ENCODE measurements around the gene GATC. TPM values are rescaled to one million over a fixed set of nuclear protein-coding genes. Genes with fewer than 3 reads are reported as not detected.
A peak's percentile ranks its signal among the peaks of the same experiment; 100 is the strongest.

Gene GATC
- total RNA-seq, 2 experiments from 2014 or later, result 26.3 to 36.3 TPM

GRCh38 chr12:120470150-120470784 lies 24.0 kb downstream of the GATC start:
- peak; percentile 38 for ATAC-seq
- ChIA-PET POLR2A (interaction anchor here (0.6 to 2.5 kb wide), 2 partner anchors 11 to 269 kb away, joined by 4 to 12 read pairs; no protein-coding TSS in a partner anchor), CTCF (interaction anchor here (0.5 to 2.8 kb wide), 16 partner anchors 9 to 540 kb away, joined by 3 to 10 read pairs (median 4); partner anchors contain the start of gene POP5)
- DNase-seq, result no peak
- H3K9me3 Mint-ChIP-seq (ENCODE audit: low read depth), result no peaks in the 10 kb centered on the region
- peaks cover 17% of the 10 kb centered on the region for H3K36me3 Mint-ChIP-seq (ENCODE audit: low read depth)
- peak overlapping the region; percentile 79 for H3K4me3 Mint-ChIP-seq
- H3K27me3 Mint-ChIP-seq, result no peaks in the 10 kb centered on the region
- peak overlapping the region; percentile 88 for H3K27ac Mint-ChIP-seq
- H3K4me1 Mint-ChIP-seq, result peaks cover 39% of the 10 kb centered on the region
- intact Hi-C loops (cut with DNase I, micrococcal nuclease), result no loop called here

- no peaks in the 10 kb centered on the region for H3K9me3 Mint-ChIP-seq (ENCODE audit: low read depth)
- no peak overlapping the region for H3K27ac Mint-ChIP-seq
- no peak overlapping the region for H3K4me3 Mint-ChIP-seq
- H3K4me1 Mint-ChIP-seq, result peaks cover 20% of the 10 kb centered on the region
- ChIA-PET CTCF (interaction anchor here (0.7 to 1.8 kb wide), 6 partner anchors 11 to 499 kb away, joined by 3 to 6 read pairs (median 4); no protein-coding TSS in a partner anchor), POLR2A (interaction anchor here (1.0 kb wide), 1 partner anchor 24 kb away, joined by 4 read pairs; no protein-coding TSS in a partner anchor)
- no peak for ATAC-seq
- no peak for DNase-seq
- H3K36me3 Mint-ChIP-seq (ENCODE audit: low read depth), result peaks cover 8% of the 10 kb centered on the region
- intact Hi-C loops (cut with DNase I, micrococcal nuclease), result no loop called here
- H3K27me3 Mint-ChIP-seq, result no peaks in the 10 kb centered on the region
Measured at GRCh38 chr12:120472521-120472920, 26.3 kb downstream of the GATC start.

GRCh38 chr12:120473807-120474615 lies 27.8 kb downstream of the GATC start:
- DNase-seq, result no peak
- no peaks in the 10 kb centered on the region for H3K9me3 Mint-ChIP-seq (ENCODE audit: low read depth)
- no peak overlapping the region for H3K27ac Mint-ChIP-seq
- H3K4me3 Mint-ChIP-seq, result no peak overlapping the region
- ATAC-seq, result no peak
- ChIA-PET POLR2A (interaction anchor here (0.6 kb wide), 1 partner anchor 23 kb away, joined by 3 read pairs; no protein-coding TSS in a partner anchor), CTCF (interaction anchor here (0.7 to 2.0 kb wide), 5 partner anchors 7 to 1772 kb away, joined by 3 to 9 read pairs (median 4); partner anchors contain the start of gene SIRT4)
- H3K4me1 Mint-ChIP-seq, result peaks cover 13% of the 10 kb centered on the region
- no peaks in the 10 kb centered on the region for H3K27me3 Mint-ChIP-seq
- no peaks in the 10 kb centered on the region for H3K36me3 Mint-ChIP-seq (ENCODE audit: low read depth)
- intact Hi-C loops (cut with DNase I, micrococcal nuclease), result no loop called here

- ATAC-seq, result no peak
- Mint-ChIP-seq H3K4me3 (no peak overlapping the region), H3K9me3 (ENCODE audit: low read depth) (no peaks in the 10 kb centered on the region), H3K27ac (no peak overlapping the region), H3K4me1 (peaks cover 13% of the 10 kb centered on the region), H3K36me3 (ENCODE audit: low read depth) (no peaks in the 10 kb centered on the region), H3K27me3 (no peaks in the 10 kb centered on the region)
- intact Hi-C loops (cut with DNase I, micrococcal nuclease), result no loop called here
- ChIA-PET CTCF (interaction anchor here (0.8 to 2.0 kb wide), 5 partner anchors 8 to 172 kb away, joined by 3 to 9 read pairs (median 4); partner anchors contain the start of gene SIRT4), POLR2A (interaction anchor here (0.6 to 0.8 kb wide), 3 partner anchors 14 to 183 kb away, joined by 3 read pairs; partner anchors contain the start of gene RNU4-2)
- no peak for DNase-seq
Measured at GRCh38 chr12:120474616-120474960, 28.3 kb downstream of the GATC start.

GRCh38 chr12:120475643-120476042 lies 29.4 kb downstream of the GATC start:
- ATAC-seq (no peak), DNase-seq (no peak)
- Mint-ChIP-seq H3K4me3 (no peak overlapping the region), H3K4me1 (peaks cover 9% of the 10 kb centered on the region), H3K9me3 (ENCODE audit: low read depth) (no peaks in the 10 kb centered on the region), H3K27me3 (no peaks in the 10 kb centered on the region), H3K27ac (no peak overlapping the region), H3K36me3 (ENCODE audit: low read depth) (no peaks in the 10 kb centered on the region)
- ChIA-PET POLR2A (interaction anchor here (0.8 kb wide), 1 partner anchor 184 kb away, joined by 3 read pairs; the partner anchor contains the start of gene RNU4-2), CTCF (interaction anchor here (0.5 to 2.0 kb wide), 4 partner anchors 9 to 307 kb away, joined by 3 to 9 read pairs (median 4); no protein-coding TSS in a partner anchor)
- intact Hi-C loops (cut with DNase I, micrococcal nuclease), result no loop called here

- DNase-seq (no peak), ATAC-seq (no peak)
- no peaks in the 10 kb centered on the region for H3K27me3 Mint-ChIP-seq
- ChIA-PET CTCF (interaction anchor here (0.5 to 1.3 kb wide), 2 partner anchors 9 to 104 kb away, joined by 3 to 4 read pairs; no protein-coding TSS in a partner anchor), POLR2A (interaction anchor here (0.8 to 1.1 kb wide), 2 partner anchors 102 to 489 kb away, joined by 3 to 5 read pairs; partner anchors contain the start of gene POP5)
- no peak overlapping the region for H3K4me3 Mint-ChIP-seq
- no peaks in the 10 kb centered on the region for H3K9me3 Mint-ChIP-seq (ENCODE audit: low read depth)
- intact Hi-C loops (cut with DNase I, micrococcal nuclease), result no loop called here
- no peaks in the 10 kb centered on the region for H3K4me1 Mint-ChIP-seq
- peaks cover 1% of the 10 kb centered on the region for H3K36me3 Mint-ChIP-seq (ENCODE audit: low read depth)
- no peak overlapping the region for H3K27ac Mint-ChIP-seq
Measured at GRCh38 chr12:120479458-120479857, 33.2 kb downstream of the GATC start.

- intact Hi-C loops (cut with DNase I, micrococcal nuclease), result no loop called here
- Mint-ChIP-seq H3K27ac (no peak overlapping the region), H3K27me3 (no peaks in the 10 kb centered on the region), H3K4me3 (no peak overlapping the region), H3K4me1 (no peaks in the 10 kb centered on the region), H3K9me3 (ENCODE audit: low read depth) (no peaks in the 10 kb centered on the region), H3K36me3 (ENCODE audit: low read depth) (peaks cover 1% of the 10 kb centered on the region)
- ChIA-PET CTCF (interaction anchor here (0.5 to 1.3 kb wide), 3 partner anchors 10 to 104 kb away, joined by 3 to 4 read pairs (median 4); no protein-coding TSS in a partner anchor), POLR2A (interaction anchor here (1.1 kb wide), 1 partner anchor 490 kb away, joined by 5 read pairs; no protein-coding TSS in a partner anchor)
- DNase-seq, result no peak
- ATAC-seq, result no peak
Measured at GRCh38 chr12:120480211-120480610, 34.0 kb downstream of the GATC start.

- POLR2A ChIA-PET, result no interaction called here
- no peak overlapping the region for H3K27ac Mint-ChIP-seq
- H3K9me3 Mint-ChIP-seq (ENCODE audit: low read depth), result no peaks in the 10 kb centered on the region
- ATAC-seq, result no peak
- peaks cover 1% of the 10 kb centered on the region for H3K36me3 Mint-ChIP-seq (ENCODE audit: low read depth)
- CTCF ChIA-PET, result interaction anchor here (0.6 to 0.8 kb wide), 2 partner anchors 19 to 40 kb away, joined by 3 to 4 read pairs; no protein-coding TSS in a partner anchor
- no peaks in the 10 kb centered on the region for H3K4me1 Mint-ChIP-seq
- no peaks in the 10 kb centered on the region for H3K27me3 Mint-ChIP-seq
- intact Hi-C loops (cut with DNase I, micrococcal nuclease), result no loop called here
- no peak overlapping the region for H3K4me3 Mint-ChIP-seq
- no peak for DNase-seq
Measured at GRCh38 chr12:120481022-120481767, 35.0 kb downstream of the GATC start.

- CTCF ChIA-PET, result interaction anchor here (0.7 to 1.4 kb wide), 3 partner anchors 11 to 193 kb away, joined by 3 to 4 read pairs (median 4); no protein-coding TSS in a partner anchor
Measured at GRCh38 chr12:120483621-120484020, 37.4 kb downstream of the GATC start.

GRCh38 chr12:120485961-120486881 lies 40.0 kb downstream of the GATC start:
- Mint-ChIP-seq H3K9me3 (ENCODE audit: low read depth) (no peaks in the 10 kb centered on the region), H3K36me3 (ENCODE audit: low read depth) (peaks cover 1% of the 10 kb centered on the region), H3K4me1 (no peaks in the 10 kb centered on the region), H3K27me3 (no peaks in the 10 kb centered on the region), H3K27ac (no peak overlapping the region), H3K4me3 (no peak overlapping the region)
- DNase-seq, result no peak
- intact Hi-C loops (cut with DNase I, micrococcal nuclease), result no loop called here
- POLR2A ChIA-PET, result no interaction called here
- no peak for ATAC-seq
- CTCF ChIA-PET, result no interaction called here

More at GRCh38 chr12:120483621-120484020, 37.4 kb downstream of the GATC start:
- H3K27me3 Mint-ChIP-seq, result no peaks in the 10 kb centered on the region
- H3K36me3 Mint-ChIP-seq (ENCODE audit: low read depth), result peaks cover 1% of the 10 kb centered on the region
- no peaks in the 10 kb centered on the region for H3K9me3 Mint-ChIP-seq (ENCODE audit: low read depth)
- POLR2A ChIA-PET, result no interaction called here
- H3K4me3 Mint-ChIP-seq, result no peak overlapping the region
- no peak overlapping the region for H3K27ac Mint-ChIP-seq
- no peak for ATAC-seq
- intact Hi-C loops (cut with DNase I, micrococcal nuclease), result no loop called here
- DNase-seq, result no peak
- no peaks in the 10 kb centered on the region for H3K4me1 Mint-ChIP-seq
